ENCODE data around the gene RPP14.
"Not testable (repeated sequence)": the region's sequence is repeated elsewhere in the genome, so short reads cannot be mapped to it uniquely, and the experiment has no call there.

RPP14 gene

GRCh38 chr3:58274027-58274614 is 31.9 kb upstream of the RPP14 start:
- no peak for TF ChIP-seq POLR2A (IDR thresholded peaks at IDR 0.05; ENCODE audit: low read length)
- TF ChIP-seq GATA1 (IDR thresholded peaks at IDR 0.05; ENCODE audit: low read depth, low read length) = no peak
- no peak for DNase-seq

- TF ChIP-seq POLR2A (IDR thresholded peaks at IDR 0.05; ENCODE audit: low read length) (no peak), GATA1 (IDR thresholded peaks at IDR 0.05; ENCODE audit: low read depth, low read length) (no peak)
- DNase-seq = no peak
Observed at GRCh38 chr3:58281069-58281468, 25.0 kb upstream of the RPP14 start.

- TF ChIP-seq POLR2A (IDR thresholded peaks at IDR 0.05; ENCODE audit: low read length) (no peak), GATA1 (IDR thresholded peaks at IDR 0.05; ENCODE audit: low read depth, low read length) (no peak)
- no peak for DNase-seq
Observed at GRCh38 chr3:58285334-58285733, 20.7 kb upstream of the RPP14 start.

DNA sequence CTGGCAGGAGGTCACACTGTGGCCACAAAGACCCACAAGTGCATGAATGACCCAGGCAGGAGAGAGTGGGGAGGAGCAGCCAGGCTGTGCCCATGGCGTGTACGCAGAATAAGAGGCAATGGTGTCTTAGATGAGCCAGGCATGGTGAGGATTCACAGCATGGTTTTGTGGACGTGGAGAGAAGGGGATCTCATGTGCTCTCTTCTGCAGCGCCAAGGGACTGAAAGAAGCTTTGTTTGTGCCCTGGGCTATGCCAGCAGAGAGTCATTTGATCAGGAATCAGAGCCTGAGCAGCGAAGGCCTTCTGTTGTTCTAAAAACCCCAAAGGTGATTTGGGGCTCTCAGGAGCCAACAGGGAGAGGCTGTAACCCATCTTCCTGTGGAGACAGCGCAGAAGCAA is 18.7 kb upstream of the RPP14 start:
- no peak for DNase-seq
- TF ChIP-seq POLR2A (IDR thresholded peaks at IDR 0.05; ENCODE audit: low read length) = no peak
- no peak for TF ChIP-seq GATA1 (IDR thresholded peaks at IDR 0.05; ENCODE audit: low read depth, low read length)

GRCh38 chr3:58288011-58288728 is 17.9 kb upstream of the RPP14 start:
- TF ChIP-seq POLR2A (IDR thresholded peaks at IDR 0.05; ENCODE audit: low read length) (no peak), GATA1 (IDR thresholded peaks at IDR 0.05; ENCODE audit: low read depth, low read length) (no peak)
- no peak for DNase-seq

DNA sequence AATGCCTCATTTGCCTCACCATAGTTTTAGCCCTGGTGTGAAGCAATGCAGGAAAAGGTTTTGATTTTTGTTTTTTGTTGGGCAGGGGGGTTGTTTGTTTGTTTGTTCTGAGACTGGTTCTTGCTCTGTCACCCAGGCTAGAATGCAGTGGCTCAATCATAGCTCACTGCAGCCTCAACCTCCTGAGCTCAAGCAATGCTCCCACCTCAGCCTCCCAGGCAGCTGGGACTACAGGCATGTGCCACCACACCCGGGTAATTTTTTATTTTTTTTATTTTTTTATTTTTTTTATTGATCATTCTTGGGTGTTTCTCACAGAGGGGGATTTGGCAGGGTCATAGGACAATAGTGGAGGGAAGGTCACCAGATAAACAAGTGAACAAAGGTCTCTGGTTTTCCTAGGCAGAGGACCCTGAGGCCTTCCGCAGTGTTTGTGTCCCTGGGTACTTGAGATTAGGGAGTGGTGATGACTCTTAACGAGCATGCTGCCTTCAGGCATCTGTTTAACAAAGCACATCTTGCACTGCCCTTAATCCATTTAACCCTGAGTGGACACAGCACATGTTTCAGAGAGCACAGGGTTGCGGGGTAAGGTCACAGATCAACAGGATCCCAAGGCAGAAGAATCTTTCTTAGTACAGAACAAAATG is 17.0 kb upstream of the RPP14 start:
- not testable (repeated sequence) for DNase-seq

DNA sequence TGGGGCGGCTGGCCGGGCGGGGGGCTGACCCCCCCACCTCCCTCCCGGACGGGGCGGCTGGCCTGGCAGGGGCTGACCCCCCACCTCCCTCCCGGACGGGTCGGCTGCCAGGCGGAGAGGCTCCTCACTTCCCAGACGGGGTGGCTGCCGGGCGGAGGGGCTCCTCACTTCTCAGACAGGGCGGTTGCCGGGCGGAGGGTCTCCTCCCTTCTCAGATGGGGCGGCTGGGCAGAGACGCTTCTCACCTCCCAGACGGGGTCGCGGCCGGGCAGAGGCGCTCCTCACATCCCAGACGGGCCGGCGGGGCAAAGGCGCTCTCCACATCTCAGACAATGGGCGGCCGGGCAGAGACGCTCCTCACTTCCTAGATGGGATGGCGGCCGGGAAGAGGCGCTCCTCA is 15.6 kb upstream of the RPP14 start:
- DNase-seq = not testable (repeated sequence)

GRCh38 chr3:58291671-58292338 is 14.2 kb upstream of the RPP14 start:
- no peak for DNase-seq
- TF ChIP-seq POLR2A (IDR thresholded peaks at IDR 0.05; ENCODE audit: low read length) = no peak
- no peak for TF ChIP-seq GATA1 (IDR thresholded peaks at IDR 0.05; ENCODE audit: low read depth, low read length)

DNA sequence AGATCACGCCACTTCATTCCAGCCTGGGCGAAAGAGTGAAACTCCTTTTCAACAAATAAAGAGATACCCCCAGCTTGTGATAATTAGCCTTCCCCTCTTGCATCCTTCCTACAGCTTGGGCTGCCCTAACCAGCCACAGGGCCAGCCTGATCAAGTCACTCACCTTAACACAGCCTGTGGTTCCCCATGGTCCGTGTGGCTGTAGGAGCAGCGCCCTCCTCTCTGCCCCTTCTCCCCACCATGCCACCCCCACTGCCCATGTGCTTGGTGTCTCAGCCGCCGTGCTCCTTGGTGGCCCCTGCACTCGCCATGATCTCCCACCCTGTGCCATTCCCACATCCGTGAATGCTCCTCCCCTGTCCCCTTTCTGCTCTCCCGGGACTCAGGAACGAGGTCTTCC is 13.2 kb upstream of the RPP14 start:
- TF ChIP-seq GATA1 (IDR thresholded peaks at IDR 0.05; ENCODE audit: low read depth, low read length) = no peak
- TF ChIP-seq POLR2A (IDR thresholded peaks at IDR 0.05; ENCODE audit: low read length) = no peak
- DNase-seq = no peak

DNA sequence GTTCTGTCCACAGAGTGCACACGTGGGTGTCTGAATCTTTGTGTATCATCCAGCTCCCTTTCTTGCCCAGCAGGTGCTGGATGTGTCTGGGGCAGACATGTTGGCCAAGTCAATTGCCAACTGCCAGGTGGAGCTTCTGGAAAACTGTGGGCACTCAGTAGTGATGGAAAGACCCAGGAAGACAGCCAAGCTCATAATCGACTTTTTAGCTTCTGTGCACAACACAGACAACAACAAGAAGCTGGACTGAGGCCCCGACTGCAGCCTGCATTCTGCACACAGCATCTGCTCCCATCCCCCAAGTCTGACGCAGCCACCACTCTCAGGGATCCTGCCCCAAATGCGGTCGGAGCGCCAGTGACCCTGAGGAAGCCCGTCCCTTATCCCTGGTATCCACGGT is 12.5 kb upstream of the RPP14 start:
- no peak for DNase-seq
- no peak for TF ChIP-seq POLR2A (IDR thresholded peaks at IDR 0.05; ENCODE audit: low read length)
- TF ChIP-seq GATA1 (IDR thresholded peaks at IDR 0.05; ENCODE audit: low read depth, low read length) = no peak

DNA sequence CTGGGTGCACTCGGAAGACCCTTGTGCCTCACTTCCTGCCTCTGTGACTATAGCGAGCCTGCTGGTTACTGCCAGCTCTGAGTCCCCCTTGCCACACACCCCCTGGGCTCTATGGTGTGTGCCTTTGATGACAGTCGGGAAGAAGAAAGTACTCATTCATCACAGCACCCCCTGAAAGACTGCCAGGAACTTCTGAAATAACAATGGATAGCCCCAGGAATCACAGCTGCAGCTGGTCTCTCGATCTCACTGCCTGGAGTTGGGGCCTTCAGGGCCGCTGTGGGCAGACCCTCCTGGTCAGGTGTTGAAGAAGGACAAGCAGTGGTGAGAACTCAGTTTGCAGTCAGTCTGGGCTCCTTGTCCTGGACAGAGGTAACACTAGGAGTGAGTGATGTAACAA is 9.8 kb upstream of the RPP14 start:
- DNase-seq = no peak
- no peak for TF ChIP-seq POLR2A (IDR thresholded peaks at IDR 0.05; ENCODE audit: low read length)
- TF ChIP-seq GATA1 (IDR thresholded peaks at IDR 0.05; ENCODE audit: low read depth, low read length) = no peak

DNA sequence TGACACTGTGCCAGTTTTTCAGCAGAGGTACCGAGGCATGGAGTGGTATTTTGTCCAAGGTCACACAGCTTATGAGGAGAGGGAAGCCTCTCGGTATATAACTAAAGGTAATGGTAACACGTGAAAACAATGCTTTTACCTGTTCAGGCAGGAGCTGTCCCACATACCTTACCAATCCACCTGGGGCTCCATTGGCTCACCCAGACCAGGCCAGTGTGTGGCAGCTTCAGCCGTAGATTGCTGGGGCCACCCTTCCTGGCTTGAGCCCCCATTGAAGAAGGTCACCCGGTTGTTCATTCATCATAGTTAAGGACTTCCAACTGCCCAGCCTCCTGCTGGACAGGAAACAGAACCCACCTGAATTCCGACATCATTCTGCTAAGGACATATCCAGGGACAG is 9.2 kb upstream of the RPP14 start:
- DNase-seq = no peak
- no peak for TF ChIP-seq GATA1 (IDR thresholded peaks at IDR 0.05; ENCODE audit: low read depth, low read length)
- no peak for TF ChIP-seq POLR2A (IDR thresholded peaks at IDR 0.05; ENCODE audit: low read length)

GRCh38 chr3:58298190-58298589 is 7.9 kb upstream of the RPP14 start:
- TF ChIP-seq POLR2A (IDR thresholded peaks at IDR 0.05; ENCODE audit: low read length) (no peak), GATA1 (IDR thresholded peaks at IDR 0.05; ENCODE audit: low read depth, low read length) (no peak)
- DNase-seq = no peak

DNA sequence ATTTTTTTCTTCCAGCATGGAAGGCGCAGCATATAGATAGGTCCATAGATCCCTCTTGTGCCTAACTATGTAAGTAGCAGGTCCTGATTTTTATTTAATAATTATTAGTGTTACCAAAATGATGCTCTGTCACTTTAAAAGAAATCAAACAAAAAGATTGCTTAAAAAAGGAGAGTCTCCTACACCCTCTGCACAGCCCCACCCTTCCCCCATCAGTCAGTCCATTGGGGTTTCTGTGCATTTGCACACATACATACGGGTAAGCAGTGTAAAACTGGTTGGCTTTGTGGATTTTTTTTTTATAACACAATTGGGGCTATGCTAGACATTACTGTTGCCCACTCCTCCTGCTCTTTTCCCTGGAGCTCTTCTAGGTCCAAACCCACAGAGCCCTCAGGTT is 7.0 kb upstream of the RPP14 start:
- DNase-seq = no peak
- no peak for TF ChIP-seq GATA1 (IDR thresholded peaks at IDR 0.05; ENCODE audit: low read depth, low read length)
- TF ChIP-seq POLR2A (IDR thresholded peaks at IDR 0.05; ENCODE audit: low read length) = no peak

All from erythroblast (primary cell).